GM23248 (cell line): ENCODE measurements around the gene OPRD1. TPM values are rescaled to one million over a fixed set of nuclear protein-coding genes. Genes with fewer than 3 reads are reported as not detected.

Source experiments
- DNase-seq: peaks from one replicate; pipeline ENCODE4 v3.0.0-alpha.2; 2015
- H2AFZ ChIP-seq: fragments of 200-600 bp; sonication (generic); 2 replicates; pipeline ENCODE4 v1.6.1; 2016; ENCODE audit warnings: antibody characterized with exemption
- H3F3A ChIP-seq: fragments of 200-600 bp; sonication (generic); 2 replicates; pipeline ENCODE4 v1.6.1; 2016; ENCODE audit warnings: mild to moderate bottlenecking, antibody characterized with exemption, mixed run types; ENCODE audit not compliant: insufficient read depth
- H3K27ac ChIP-seq: fragments of 200-600 bp; sonication (generic); 2 replicates; pipeline ENCODE4 v1.5.1; 2016; ENCODE audit warnings: mild to moderate bottlenecking
- H3K27me3 ChIP-seq: fragments of 200-600 bp; sonication (generic); replicated peaks from 2 replicates; pipeline ENCODE4 v1.6.1; 2016; ENCODE audit warnings: mild to moderate bottlenecking; ENCODE audit not compliant: insufficient read depth
- H3K36me3 ChIP-seq: fragments of 200-600 bp; sonication (generic); 2 replicates; pipeline ENCODE4 v1.6.1; 2016; ENCODE audit warnings: low read depth, mild to moderate bottlenecking
- H3K4me1 ChIP-seq: fragments of 200-600 bp; sonication (generic); 2 replicates; pipeline ENCODE4 v1.6.1; 2016; ENCODE audit warnings: mild to moderate bottlenecking; ENCODE audit not compliant: insufficient read depth
- H3K4me2 ChIP-seq: fragments of 200-600 bp; sonication (generic); one replicate; pipeline ENCODE4 v1.6.1; 2016; ENCODE audit warnings: mild to moderate bottlenecking; ENCODE audit not compliant: unreplicated experiment
- H3K4me3 ChIP-seq: fragments of 200-600 bp; sonication (generic); 2 replicates; pipeline ENCODE4 v1.5.1; 2016; ENCODE audit warnings: mild to moderate bottlenecking
- H3K79me2 ChIP-seq: fragments of 200-600 bp; sonication (generic); 2 replicates; pipeline ENCODE4 v1.6.1; 2016; ENCODE audit warnings: mild to moderate bottlenecking; ENCODE audit not compliant: insufficient read depth
- H3K9ac ChIP-seq: fragments of 200-600 bp; sonication (generic); 2 replicates; pipeline ENCODE4 v1.6.1; 2016; ENCODE audit warnings: mild to moderate bottlenecking
- H3K9me2 ChIP-seq: fragments of 200-600 bp; sonication (generic); 2 replicates; pipeline ENCODE4 v1.6.1; 2016; ENCODE audit warnings: mixed run types, mild to moderate bottlenecking, moderate library complexity; ENCODE audit not compliant: insufficient read depth
- H3K9me3 ChIP-seq: fragments of 200-600 bp; sonication (generic); one replicate; pipeline ENCODE4 v1.6.1; 2017; ENCODE audit warnings: low read depth
- H4K20me1 ChIP-seq: fragments of 200-600 bp; sonication (generic); 2 replicates; pipeline ENCODE4 v1.6.0; 2016; ENCODE audit not compliant: insufficient read depth
- EZH2 ChIP-seq: fragments of 200-600 bp; sonication (generic); IDR thresholded peaks from 2 replicates; pipeline ENCODE4 v1.6.1; 2018; ENCODE audit warnings: antibody characterized with exemption, mild to moderate bottlenecking; ENCODE audit not compliant: insufficient read depth, poor library complexity, severe bottlenecking
- EZH2phosphoT487 ChIP-seq: fragments of 200-600 bp; sonication (generic); IDR thresholded peaks from 2 replicates; pipeline ENCODE4 v1.6.1; 2018; ENCODE audit warnings: antibody characterized with exemption, moderate library complexity, mild to moderate bottlenecking, low read depth; ENCODE audit not compliant: insufficient read depth
- WGBS, 2 experiments: methylation state at CpG; one replicate each; pipeline ENCODE4 v1.1.6; 2015 to 2017; ENCODE audit warnings: low lambda C conversion rate in 2 of 2, low coverage in 1 of 2; ENCODE audit errors: missing lambda C conversion rate in 2 of 2; 5-methylcytosine and 5-hydroxymethylcytosine counted together
- in situ Hi-C: fragments of 300-500 bp; cut with MboI; formaldehyde crosslinking; loops from 2 replicates; pipeline ENCODE4 v1.15.0; 2020
- polyA plus RNA-seq: library from polyadenylated mRNA; unstranded; fragments of >200 nt; fragmentation: Nextera tagmentation; extraction: Ambion mirVana; gene quantifications from 2 replicates; pipeline ENCODE4 v1.2.1, GENCODE V29; 2016
- small RNA-seq: library from RNA; depleted of rRNA; stranded (forward); fragments of <200 nt; gene quantifications from one replicate; pipeline ENCODE3, GENCODE V24; 2014; ENCODE audit warnings: low read depth, low replicate concordance
- total RNA-seq: library from RNA; depleted of rRNA; stranded (reverse); fragments of >200 nt; shearing (Covaris generic); gene quantifications from 2 replicates; pipeline ENCODE4 v1.2.3, GENCODE V29; 2014; rRNA removed

Gene OPRD1
- total and polyA plus RNA-seq, 2 experiments from 2014 or later = not detected

GRCh38 chr1:28915031-28915895 is 103.3 kb downstream of the OPRD1 start:
- in situ Hi-C loops = no loop called here
- peak overlapping the region; percentile 80 for H3K4me2 ChIP-seq
- WGBS, 2 experiments = 23 to 24% methylated on average over 32 of the region's 32 CpGs

GRCh38 chr1:28917757-28918118 is 105.8 kb downstream of the OPRD1 start:
- Histone ChIP-seq H2AFZ (no peak overlapping the region), H3K9ac (no peak overlapping the region), H3K36me3 (no peaks in the 10 kb centered on the region), H3K9me2 (no peaks in the 10 kb centered on the region), H3K79me2 (no peaks in the 10 kb centered on the region), H3K27me3 (no peaks in the 10 kb centered on the region), H3K9me3 (no peaks in the 10 kb centered on the region), H3K27ac (no peak overlapping the region), H3K4me3 (no peak overlapping the region), H3F3A (0 out of 2 replicates have a peak, but pooled peaks cover 3% of the 10 kb centered on the region), H4K20me1 (no peaks in the 10 kb centered on the region), H3K4me2 (no peak overlapping the region), H3K4me1 (no peaks in the 10 kb centered on the region)
- in situ Hi-C loops = no loop called here
- peak; percentile 12 for DNase-seq
- TF ChIP-seq EZH2 (no peak), EZH2phosphoT487 (no peak)
- WGBS, 2 experiments = 71 to 74% methylated on average over 2 of the region's 2 CpGs

More at GRCh38 chr1:28915031-28915895, 103.3 kb downstream of the OPRD1 start:
- H3K9ac ChIP-seq = peak overlapping the region; percentile 43
- no peaks in the 10 kb centered on the region for H3K36me3 ChIP-seq
- 0 out of 2 replicates have a peak, but pooled peaks cover 3% of the 10 kb centered on the region for H3F3A ChIP-seq
- H3K9me3 ChIP-seq = no peaks in the 10 kb centered on the region
- H2AFZ ChIP-seq = peak overlapping the region; percentile 77
- TF ChIP-seq EZH2phosphoT487 = no peak
- no peak for TF ChIP-seq EZH2
- peak overlapping the region; percentile 74 for H3K4me3 ChIP-seq
- H3K9me2 ChIP-seq = no peaks in the 10 kb centered on the region
- H4K20me1 ChIP-seq = no peaks in the 10 kb centered on the region
- no peak overlapping the region for H3K27ac ChIP-seq
- peak; percentile 24 for DNase-seq
- H3K79me2 ChIP-seq = no peaks in the 10 kb centered on the region
- H3K27me3 ChIP-seq = no peaks in the 10 kb centered on the region
- no peaks in the 10 kb centered on the region for H3K4me1 ChIP-seq

Small RNA genes within 50 kb of the gene (small RNA-seq; reads per million reads assigned to genes)
- gene RF00019 = not detected

Other genes starting within 250 kb of the OPRD1 start
- gene RAB42, start 219.9 kb upstream of the OPRD1 start, total RNA-seq = 2.5 and 6.1 TPM in 2 replicates
- 1.9 and 2.4 TPM in 2 replicates for gene RAB42, start 219.9 kb upstream of the OPRD1 start, polyA plus RNA-seq
- gene TAF12, start 169.1 kb upstream of the OPRD1 start, total RNA-seq = 18.4 and 49.7 TPM in 2 replicates
- gene TAF12, start 169.1 kb upstream of the OPRD1 start, polyA plus RNA-seq = 45.0 and 45.6 TPM in 2 replicates
- not detected in 2 replicates for gene RNU11, start 163.6 kb upstream of the OPRD1 start, total RNA-seq
- gene RNU11, start 163.6 kb upstream of the OPRD1 start, polyA plus RNA-seq = not detected in 2 replicates
- gene GMEB1, start 143.4 kb upstream of the OPRD1 start, total RNA-seq = 6.9 and 8.1 TPM in 2 replicates
- 8.2 and 9.0 TPM in 2 replicates for gene GMEB1, start 143.4 kb upstream of the OPRD1 start, polyA plus RNA-seq
- gene YTHDF2, start 75.2 kb upstream of the OPRD1 start, total RNA-seq = 46.7 and 51.9 TPM in 2 replicates
- 80.2 and 81.9 TPM in 2 replicates for gene YTHDF2, start 75.2 kb upstream of the OPRD1 start, polyA plus RNA-seq
- 1.5 and 2.7 TPM in 2 replicates for gene EPB41, start 102.4 kb downstream of the OPRD1 start, total RNA-seq
- gene EPB41, start 102.4 kb downstream of the OPRD1 start, polyA plus RNA-seq = 0.89 and 0.91 TPM in 2 replicates